Measurements from ENCODE around the gene PLA2G15. TPM values are rescaled to one million over a fixed set of nuclear protein-coding genes. Genes with fewer than 3 reads are reported as not detected.

PLA2G15 gene
- total and polyA plus RNA-seq, 2 of the 13 experiments (the other 11 are each of a cell fraction or from before 2014, with no cell fraction given) = 14.4 to 23.7 TPM

DNA sequence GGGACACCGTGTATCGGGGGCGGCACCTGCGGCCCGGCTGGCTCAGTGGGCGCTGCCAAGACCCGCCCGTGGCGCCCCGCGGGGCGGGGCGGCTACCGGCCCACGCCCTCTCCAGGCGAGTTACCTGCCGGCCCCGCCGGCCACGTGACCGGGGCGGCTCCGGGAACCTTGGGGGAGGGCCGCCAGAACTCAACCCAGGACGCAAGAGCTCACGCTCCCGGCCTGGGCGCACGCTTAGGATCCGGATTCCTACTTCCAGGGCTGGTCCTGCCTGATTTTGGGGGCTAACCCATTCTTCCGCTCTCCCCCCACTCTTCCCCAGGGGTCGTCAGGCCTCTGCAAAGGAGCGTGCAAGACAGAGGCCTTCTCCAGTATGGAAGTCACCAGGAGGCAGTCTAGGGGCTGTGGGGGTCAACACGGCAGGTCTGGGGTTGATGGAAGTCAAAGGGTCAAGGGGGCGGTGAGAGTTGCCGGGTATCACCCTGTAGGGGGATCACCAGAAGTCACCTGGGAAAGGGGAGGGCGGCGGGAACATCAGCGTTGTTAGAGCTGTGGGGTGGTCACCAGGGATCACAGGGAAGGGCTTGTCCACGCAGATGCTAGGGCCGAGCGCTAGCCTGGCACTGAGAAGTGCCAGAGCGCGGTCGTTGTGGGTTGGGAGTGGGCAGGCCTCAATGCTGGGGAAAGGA, 8.9 kb upstream of the PLA2G15 start (continued):
- TF ChIP-seq ZNF720 (CRISPR knock-in tag; IDR thresholded peaks at IDR 0.05) (no peak), ZNF260 (CRISPR knock-in tag; IDR thresholded peaks at IDR 0.05; ENCODE audit: borderline replicate concordance, low read depth) (no peak), JARID2 (CRISPR knock-in tag; IDR thresholded peaks at IDR 0.05; ENCODE audit: insufficient replicate concordance) (no peak), GABPA (IDR thresholded peaks at IDR 0.05; ENCODE audit: low read depth, low read length) (no peak), GABPA (CRISPR knock-in tag; IDR thresholded peaks at IDR 0.05; ENCODE audit: low read depth) (no peak), ZNF441 (CRISPR knock-in tag; IDR thresholded peaks at IDR 0.05; ENCODE audit: borderline replicate concordance) (no peak; the same call in 1 of the 2 replicates), ZNF496 (CRISPR knock-in tag; IDR thresholded peaks at IDR 0.05; ENCODE audit: insufficient replicate concordance) (no peak), SRSF1 (optimal IDR thresholded peaks at IDR 0.05; ENCODE audit: low read depth, low read length) (no peak), AGO2 (optimal IDR thresholded peaks at IDR 0.05; ENCODE audit: low read depth, low read length) (no peak), ZNF124 (CRISPR knock-in tag; IDR thresholded peaks at IDR 0.05) (no peak), RFX5 (IDR thresholded peaks at IDR 0.05; ENCODE audit: low read depth, low read length) (no peak), KLF6 (CRISPR knock-in tag; IDR thresholded peaks at IDR 0.05) (no peak; the same call in 1 of the 2 replicates), SMARCE1 (IDR thresholded peaks at IDR 0.05; ENCODE audit: borderline replicate concordance) (no peak), ZNF563 (CRISPR knock-in tag; IDR thresholded peaks at IDR 0.05) (peak; percentile 55), MYC (CRISPR knock-in tag; IDR thresholded peaks at IDR 0.05; ENCODE audit: borderline replicate concordance) (peak; percentile 76), POLR2G (IDR thresholded peaks at IDR 0.05; ENCODE audit: low read depth, low read length) (peak; percentile 82), ZNF703 (CRISPR knock-in tag; IDR thresholded peaks at IDR 0.05; ENCODE audit: borderline replicate concordance) (no peak), HNRNPH1 (optimal IDR thresholded peaks at IDR 0.05; ENCODE audit: low read depth, low read length) (peak; percentile 18), ZNF572 (CRISPR knock-in tag; IDR thresholded peaks at IDR 0.05) (peak; percentile 91; the same call in 1 of the 2 replicates)
- TF ChIP-seq, protein P1, sequence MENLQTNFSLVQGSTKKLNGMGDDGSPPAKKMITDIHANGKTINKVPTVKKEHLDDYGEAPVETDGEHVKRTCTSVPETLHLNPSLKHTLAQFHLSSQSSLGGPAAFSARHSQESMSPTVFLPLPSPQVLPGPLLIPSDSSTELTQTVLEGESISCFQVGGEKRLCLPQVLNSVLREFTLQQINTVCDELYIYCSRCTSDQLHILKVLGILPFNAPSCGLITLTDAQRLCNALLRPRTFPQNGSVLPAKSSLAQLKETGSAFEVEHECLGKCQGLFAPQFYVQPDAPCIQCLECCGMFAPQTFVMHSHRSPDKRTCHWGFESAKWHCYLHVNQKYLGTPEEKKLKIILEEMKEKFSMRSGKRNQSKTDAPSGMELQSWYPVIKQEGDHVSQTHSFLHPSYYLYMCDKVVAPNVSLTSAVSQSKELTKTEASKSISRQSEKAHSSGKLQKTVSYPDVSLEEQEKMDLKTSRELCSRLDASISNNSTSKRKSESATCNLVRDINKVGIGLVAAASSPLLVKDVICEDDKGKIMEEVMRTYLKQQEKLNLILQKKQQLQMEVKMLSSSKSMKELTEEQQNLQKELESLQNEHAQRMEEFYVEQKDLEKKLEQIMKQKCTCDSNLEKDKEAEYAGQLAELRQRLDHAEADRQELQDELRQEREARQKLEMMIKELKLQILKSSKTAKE (CRISPR knock-in tag; IDR thresholded peaks at IDR 0.05; ENCODE audit: borderline replicate concordance) = peak; percentile 21; the same call in 1 of the 2 replicates
- TF ChIP-seq, protein P2, sequence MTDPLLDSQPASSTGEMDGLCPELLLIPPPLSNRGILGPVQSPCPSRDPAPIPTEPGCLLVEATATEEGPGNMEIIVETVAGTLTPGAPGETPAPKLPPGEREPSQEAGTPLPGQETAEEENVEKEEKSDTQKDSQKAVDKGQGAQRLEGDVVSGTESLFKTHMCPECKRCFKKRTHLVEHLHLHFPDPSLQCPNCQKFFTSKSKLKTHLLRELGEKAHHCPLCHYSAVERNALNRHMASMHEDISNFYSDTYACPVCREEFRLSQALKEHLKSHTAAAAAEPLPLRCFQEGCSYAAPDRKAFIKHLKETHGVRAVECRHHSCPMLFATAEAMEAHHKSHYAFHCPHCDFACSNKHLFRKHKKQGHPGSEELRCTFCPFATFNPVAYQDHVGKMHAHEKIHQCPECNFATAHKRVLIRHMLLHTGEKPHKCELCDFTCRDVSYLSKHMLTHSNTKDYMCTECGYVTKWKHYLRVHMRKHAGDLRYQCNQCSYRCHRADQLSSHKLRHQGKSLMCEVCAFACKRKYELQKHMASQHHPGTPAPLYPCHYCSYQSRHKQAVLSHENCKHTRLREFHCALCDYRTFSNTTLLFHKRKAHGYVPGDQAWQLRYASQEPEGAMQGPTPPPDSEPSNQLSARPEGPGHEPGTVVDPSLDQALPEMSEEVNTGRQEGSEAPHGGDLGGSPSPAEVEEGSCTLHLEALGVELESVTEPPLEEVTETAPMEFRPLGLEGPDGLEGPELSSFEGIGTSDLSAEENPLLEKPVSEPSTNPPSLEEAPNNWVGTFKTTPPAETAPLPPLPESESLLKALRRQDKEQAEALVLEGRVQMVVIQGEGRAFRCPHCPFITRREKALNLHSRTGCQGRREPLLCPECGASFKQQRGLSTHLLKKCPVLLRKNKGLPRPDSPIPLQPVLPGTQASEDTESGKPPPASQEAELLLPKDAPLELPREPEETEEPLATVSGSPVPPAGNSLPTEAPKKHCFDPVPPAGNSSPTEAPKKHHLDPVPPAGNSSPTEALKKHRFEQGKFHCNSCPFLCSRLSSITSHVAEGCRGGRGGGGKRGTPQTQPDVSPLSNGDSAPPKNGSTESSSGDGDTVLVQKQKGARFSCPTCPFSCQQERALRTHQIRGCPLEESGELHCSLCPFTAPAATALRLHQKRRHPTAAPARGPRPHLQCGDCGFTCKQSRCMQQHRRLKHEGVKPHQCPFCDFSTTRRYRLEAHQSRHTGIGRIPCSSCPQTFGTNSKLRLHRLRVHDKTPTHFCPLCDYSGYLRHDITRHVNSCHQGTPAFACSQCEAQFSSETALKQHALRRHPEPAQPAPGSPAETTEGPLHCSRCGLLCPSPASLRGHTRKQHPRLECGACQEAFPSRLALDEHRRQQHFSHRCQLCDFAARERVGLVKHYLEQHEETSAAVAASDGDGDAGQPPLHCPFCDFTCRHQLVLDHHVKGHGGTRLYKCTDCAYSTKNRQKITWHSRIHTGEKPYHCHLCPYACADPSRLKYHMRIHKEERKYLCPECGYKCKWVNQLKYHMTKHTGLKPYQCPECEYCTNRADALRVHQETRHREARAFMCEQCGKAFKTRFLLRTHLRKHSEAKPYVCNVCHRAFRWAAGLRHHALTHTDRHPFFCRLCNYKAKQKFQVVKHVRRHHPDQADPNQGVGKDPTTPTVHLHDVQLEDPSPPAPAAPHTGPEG (CRISPR knock-in tag; IDR thresholded peaks at IDR 0.05) = no peak
- TF ChIP-seq, protein P3, sequence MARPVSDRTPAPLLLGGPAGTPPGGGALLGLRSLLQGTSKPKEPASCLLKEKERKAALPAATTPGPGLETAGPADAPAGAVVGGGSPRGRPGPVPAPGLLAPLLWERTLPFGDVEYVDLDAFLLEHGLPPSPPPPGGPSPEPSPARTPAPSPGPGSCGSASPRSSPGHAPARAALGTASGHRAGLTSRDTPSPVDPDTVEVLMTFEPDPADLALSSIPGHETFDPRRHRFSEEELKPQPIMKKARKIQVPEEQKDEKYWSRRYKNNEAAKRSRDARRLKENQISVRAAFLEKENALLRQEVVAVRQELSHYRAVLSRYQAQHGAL (CRISPR knock-in tag; IDR thresholded peaks at IDR 0.05; ENCODE audit: not compliant biosample characterization) = peak; percentile 45

Measured in HepG2 (cell line).